ENCODE data around the gene RXFP3. TPM values are rescaled to one million over a fixed set of nuclear protein-coding genes. Genes with fewer than 3 reads are reported as not detected.

The RXFP3 gene
- total RNA-seq, 1 donor from 2014 or later = not detected

DNA sequence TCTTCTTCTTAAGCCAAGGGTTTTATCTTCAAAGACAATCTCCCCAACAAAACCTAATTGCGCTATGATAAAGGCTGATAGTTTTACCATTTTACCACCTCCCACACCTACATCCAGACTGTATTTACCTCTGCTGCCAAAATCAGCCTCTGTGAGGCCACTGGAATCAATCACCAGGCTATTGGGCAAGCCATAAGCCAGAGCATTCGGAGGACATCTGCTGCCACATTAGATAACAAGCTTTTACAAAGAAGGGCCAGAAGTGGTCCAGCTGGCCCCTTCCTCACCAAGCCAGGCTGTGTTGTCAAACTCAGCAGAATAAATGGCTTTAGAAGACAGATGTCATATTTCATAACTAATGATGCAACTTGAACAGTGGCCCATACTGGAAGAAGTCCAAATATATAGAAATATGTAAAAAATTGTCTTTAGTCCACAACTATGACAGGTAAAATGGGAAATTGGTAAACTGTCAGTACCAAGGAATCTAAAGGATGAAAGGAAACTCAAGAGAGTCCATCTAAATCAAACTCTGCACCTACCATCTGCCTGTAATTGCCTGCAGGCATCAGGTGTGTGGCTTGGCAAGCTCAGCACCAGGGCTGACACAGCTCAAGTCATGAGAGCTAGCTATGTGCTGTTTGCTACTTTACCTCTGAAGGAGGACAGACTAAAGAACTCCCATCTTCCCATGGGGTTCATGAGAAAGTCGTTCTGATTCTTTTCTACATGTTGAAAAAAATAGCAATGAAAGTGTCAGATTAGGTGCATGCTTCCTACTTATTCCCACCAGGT, 32.2 kb downstream of the RXFP3 start:
- no peak for DNase-seq (ENCODE audit: low read depth)
- no peak overlapping the region for H3K4me3 ChIP-seq (ENCODE audit: low read depth, low read length)
- TF ChIP-seq, protein P1, sequence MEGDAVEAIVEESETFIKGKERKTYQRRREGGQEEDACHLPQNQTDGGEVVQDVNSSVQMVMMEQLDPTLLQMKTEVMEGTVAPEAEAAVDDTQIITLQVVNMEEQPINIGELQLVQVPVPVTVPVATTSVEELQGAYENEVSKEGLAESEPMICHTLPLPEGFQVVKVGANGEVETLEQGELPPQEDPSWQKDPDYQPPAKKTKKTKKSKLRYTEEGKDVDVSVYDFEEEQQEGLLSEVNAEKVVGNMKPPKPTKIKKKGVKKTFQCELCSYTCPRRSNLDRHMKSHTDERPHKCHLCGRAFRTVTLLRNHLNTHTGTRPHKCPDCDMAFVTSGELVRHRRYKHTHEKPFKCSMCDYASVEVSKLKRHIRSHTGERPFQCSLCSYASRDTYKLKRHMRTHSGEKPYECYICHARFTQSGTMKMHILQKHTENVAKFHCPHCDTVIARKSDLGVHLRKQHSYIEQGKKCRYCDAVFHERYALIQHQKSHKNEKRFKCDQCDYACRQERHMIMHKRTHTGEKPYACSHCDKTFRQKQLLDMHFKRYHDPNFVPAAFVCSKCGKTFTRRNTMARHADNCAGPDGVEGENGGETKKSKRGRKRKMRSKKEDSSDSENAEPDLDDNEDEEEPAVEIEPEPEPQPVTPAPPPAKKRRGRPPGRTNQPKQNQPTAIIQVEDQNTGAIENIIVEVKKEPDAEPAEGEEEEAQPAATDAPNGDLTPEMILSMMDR (conservative IDR thresholded peaks at IDR 0.05; ENCODE audit: low read depth, low read length) = no peak

DNA sequence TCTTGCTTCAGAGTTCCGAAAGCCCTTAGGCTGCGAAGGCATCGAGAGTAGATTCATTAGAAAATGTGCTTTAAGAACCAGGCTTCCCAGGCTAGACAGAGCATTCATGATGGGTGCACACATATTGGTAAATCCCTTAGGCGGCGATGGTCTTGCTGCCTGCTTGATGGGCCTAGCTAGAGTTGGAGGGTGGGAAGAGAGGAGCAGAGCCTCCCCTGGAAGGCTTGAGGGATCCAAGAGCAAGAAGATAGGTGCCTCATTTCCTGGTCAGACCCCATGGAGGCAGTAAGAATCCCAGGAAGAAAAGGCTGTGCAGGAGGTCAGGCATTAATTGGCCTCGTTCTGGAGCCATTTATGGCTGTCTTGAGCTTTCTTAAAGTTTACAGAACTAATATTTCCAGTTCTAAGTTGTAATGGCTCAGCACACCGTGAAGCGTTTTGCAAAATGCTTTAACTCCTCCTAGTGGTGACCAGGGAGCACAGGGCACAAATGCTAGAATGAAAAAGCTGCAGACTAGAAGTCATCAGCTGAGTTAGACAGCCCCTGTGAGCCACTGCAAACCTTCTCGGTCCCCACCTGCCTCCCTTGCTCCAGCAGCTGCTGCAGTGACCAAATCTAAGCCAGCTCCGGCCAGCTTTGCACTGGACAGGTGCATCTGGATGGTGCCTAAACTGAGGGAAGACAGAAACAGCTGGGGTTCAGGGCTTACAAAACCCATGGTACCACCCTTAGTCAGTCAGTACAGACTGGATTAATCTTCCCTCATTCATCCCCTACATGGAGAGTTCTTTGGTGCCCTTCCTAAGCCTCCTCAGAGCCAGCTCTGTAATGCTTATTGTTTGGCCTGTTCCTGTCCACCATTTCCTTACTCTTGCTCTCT, 33.6 kb downstream of the RXFP3 start:
- no peak for DNase-seq (ENCODE audit: low read depth)
- H3K4me3 ChIP-seq (ENCODE audit: low read depth, low read length) = no peak overlapping the region
- TF ChIP-seq, protein P1 (conservative IDR thresholded peaks at IDR 0.05; ENCODE audit: low read depth, low read length) = peak; percentile 84

DNA sequence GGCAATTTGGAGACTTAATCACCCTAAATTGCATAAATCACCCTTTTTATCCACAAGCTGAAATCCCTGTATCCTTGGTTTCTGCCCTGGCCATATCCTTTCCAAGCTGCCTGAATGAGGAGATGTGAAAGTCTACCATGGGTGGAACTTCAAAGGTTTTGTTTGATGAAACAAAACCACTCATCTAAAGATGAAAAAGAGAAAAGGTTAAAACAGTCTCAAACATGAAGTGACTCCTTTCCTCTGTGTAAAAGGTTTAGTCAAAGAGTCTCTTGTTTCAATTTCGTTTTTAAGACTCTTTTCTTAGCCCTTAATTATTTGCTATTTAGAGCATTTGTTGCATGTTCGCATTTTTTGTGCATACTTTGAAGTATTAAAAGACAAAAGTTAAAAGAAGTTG, 37.1 kb downstream of the RXFP3 start:
- no peak for DNase-seq (ENCODE audit: low read depth)
- TF ChIP-seq, protein P1 (conservative IDR thresholded peaks at IDR 0.05; ENCODE audit: low read depth, low read length) = no peak
- H3K4me3 ChIP-seq (ENCODE audit: low read depth, low read length) = no peak overlapping the region

DNA sequence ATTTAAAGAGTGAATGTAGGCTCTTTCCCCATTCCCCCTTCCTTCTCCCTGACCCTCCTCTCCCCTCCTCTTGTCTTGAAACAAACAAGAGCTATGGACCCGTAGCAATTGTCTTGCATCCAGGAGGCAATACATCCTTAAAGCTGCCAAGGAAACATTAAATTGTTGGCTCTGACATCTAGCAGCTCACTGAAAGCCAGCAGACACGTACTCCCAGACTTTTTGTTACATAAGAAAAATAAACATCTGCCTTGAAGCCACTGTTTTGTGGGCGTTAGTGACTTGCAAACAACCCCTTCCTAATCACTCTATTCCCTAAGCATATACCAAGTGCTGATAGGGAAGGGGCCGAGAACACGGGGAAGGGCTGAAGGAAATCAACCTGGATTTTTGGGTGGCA, 39.7 kb downstream of the RXFP3 start:
- TF ChIP-seq, protein P1 (conservative IDR thresholded peaks at IDR 0.05; ENCODE audit: low read depth, low read length) = no peak
- H3K4me3 ChIP-seq (ENCODE audit: low read depth, low read length) = no peak overlapping the region
- no peak for DNase-seq (ENCODE audit: low read depth)

DNA sequence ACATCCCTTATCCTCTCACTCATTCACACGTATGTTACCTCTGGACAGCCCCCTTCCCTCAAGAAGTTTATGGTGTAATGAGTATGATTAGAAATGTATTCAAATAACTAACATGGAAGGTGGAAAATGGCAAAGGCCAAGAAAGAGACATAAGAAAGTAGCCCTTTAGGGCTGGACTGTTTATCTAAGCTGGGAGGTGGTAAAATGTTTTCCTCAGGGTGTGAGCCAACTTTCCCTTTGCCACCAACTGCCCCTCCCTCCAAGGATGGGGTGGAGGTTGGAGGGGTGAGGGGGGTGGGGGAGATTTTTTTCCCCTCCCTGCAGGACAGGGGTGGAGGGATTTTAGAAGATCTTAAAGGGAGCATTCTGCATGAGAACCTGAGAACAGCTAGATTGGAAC, 40.1 kb downstream of the RXFP3 start:
- no peak overlapping the region for H3K4me3 ChIP-seq (ENCODE audit: low read depth, low read length)
- TF ChIP-seq, protein P1 (conservative IDR thresholded peaks at IDR 0.05; ENCODE audit: low read depth, low read length) = no peak
- DNase-seq (ENCODE audit: low read depth) = no peak

DNA sequence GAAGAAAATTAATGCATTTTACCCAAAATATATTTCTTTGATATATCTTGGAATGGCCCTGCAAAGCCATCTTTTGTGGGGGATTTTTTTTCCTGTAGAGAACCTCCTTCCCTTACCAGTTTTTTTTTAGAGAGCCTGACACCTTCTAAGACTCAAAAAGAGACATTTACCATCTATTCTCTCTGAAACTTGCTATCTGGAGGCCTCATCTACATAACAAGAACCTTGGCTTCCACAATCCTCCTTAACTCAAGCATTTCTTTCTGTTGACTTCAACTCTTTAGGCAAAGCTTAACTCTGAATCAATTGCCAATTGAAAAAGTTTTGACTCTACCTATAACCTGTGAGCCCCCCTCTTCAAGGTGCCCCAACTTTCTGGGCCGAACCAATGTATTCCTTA, 42.1 kb downstream of the RXFP3 start:
- TF ChIP-seq, protein P1 (conservative IDR thresholded peaks at IDR 0.05; ENCODE audit: low read depth, low read length) = no peak
- DNase-seq (ENCODE audit: low read depth) = no peak
- no peak overlapping the region for H3K4me3 ChIP-seq (ENCODE audit: low read depth, low read length)
